ENCODE measurements around the gene B9D1.

The B9D1 gene

GRCh38 chr17:19311016-19311415 lies 51.5 kb downstream of the B9D1 start:
- no peak overlapping the region for H3K27ac ChIP-seq (ENCODE audit: low read length)
- ATAC-seq (ENCODE audit: insufficient read depth, low read depth): no peak

GRCh38 chr17:19310151-19310550 lies 52.4 kb downstream of the B9D1 start:
- ATAC-seq (ENCODE audit: insufficient read depth, low read depth): no peak
- no peak overlapping the region for H3K4me2 ChIP-seq (ENCODE audit: insufficient read depth, low read length)
- H3K36me3 ChIP-seq (ENCODE audit: insufficient read depth, low read length): no peaks in the 10 kb centered on the region
- H2AFZ ChIP-seq (ENCODE audit: low read depth, low read length): no peak overlapping the region
- TF ChIP-seq EZH2 (IDR thresholded peaks at IDR 0.05; ENCODE audit: borderline replicate concordance, low read depth, low read length, severe bottlenecking): no peak
- no peak for TF ChIP-seq CTCF (IDR thresholded peaks at IDR 0.05; ENCODE audit: borderline replicate concordance, extremely low read depth, low read length, poor library complexity, severe bottlenecking)
- H3K9me3 ChIP-seq (ENCODE audit: insufficient read depth, low read length, severe bottlenecking): no peaks in the 10 kb centered on the region
- no peaks in the 10 kb centered on the region for H3K79me2 ChIP-seq (ENCODE audit: insufficient read depth, low read length)
- no peak overlapping the region for H3K4me3 ChIP-seq (ENCODE audit: low read depth in 1 of 2, low read length in 2 of 2)
- H3K4me1 ChIP-seq (ENCODE audit: insufficient read depth, low read length): peaks cover 27% of the 10 kb centered on the region
- no peak overlapping the region for H3K27ac ChIP-seq (ENCODE audit: low read length)
- peaks cover 50% of the 10 kb centered on the region for H3K27me3 ChIP-seq (ENCODE audit: insufficient read depth, low read length, poor library complexity)
- no peak for DNase-seq
- peaks cover 49% of the 10 kb centered on the region for H4K20me1 ChIP-seq (ENCODE audit: insufficient read depth, low read length)
- H3K9ac ChIP-seq (ENCODE audit: low read depth, low read length): no peak overlapping the region

More at GRCh38 chr17:19311016-19311415, 51.5 kb downstream of the B9D1 start:
- no peaks in the 10 kb centered on the region for H3K9me3 ChIP-seq (ENCODE audit: insufficient read depth, low read length, severe bottlenecking)
- H3K9ac ChIP-seq (ENCODE audit: low read depth, low read length): no peak overlapping the region
- peaks cover 50% of the 10 kb centered on the region for H3K27me3 ChIP-seq (ENCODE audit: insufficient read depth, low read length, poor library complexity)
- peaks cover 19% of the 10 kb centered on the region for H3K4me1 ChIP-seq (ENCODE audit: insufficient read depth, low read length)
- DNase-seq: no peak
- H4K20me1 ChIP-seq (ENCODE audit: insufficient read depth, low read length): peaks cover 41% of the 10 kb centered on the region
- TF ChIP-seq CTCF (IDR thresholded peaks at IDR 0.05; ENCODE audit: borderline replicate concordance, extremely low read depth, low read length, poor library complexity, severe bottlenecking) (no peak), EZH2 (IDR thresholded peaks at IDR 0.05; ENCODE audit: borderline replicate concordance, low read depth, low read length, severe bottlenecking) (no peak)
- no peak overlapping the region for H3K4me2 ChIP-seq (ENCODE audit: insufficient read depth, low read length)
- no peak overlapping the region for H2AFZ ChIP-seq (ENCODE audit: low read depth, low read length)
- H3K79me2 ChIP-seq (ENCODE audit: insufficient read depth, low read length): no peaks in the 10 kb centered on the region
- no peaks in the 10 kb centered on the region for H3K36me3 ChIP-seq (ENCODE audit: insufficient read depth, low read length)
- H3K4me3 ChIP-seq (ENCODE audit: low read depth in 1 of 2, low read length in 2 of 2): no peak overlapping the region

- TF ChIP-seq CTCF (IDR thresholded peaks at IDR 0.05; ENCODE audit: borderline replicate concordance, extremely low read depth, low read length, poor library complexity, severe bottlenecking) (no peak), EZH2 (IDR thresholded peaks at IDR 0.05; ENCODE audit: borderline replicate concordance, low read depth, low read length, severe bottlenecking) (no peak)
- Histone ChIP-seq H3K4me3 (ENCODE audit: low read depth in 1 of 2, low read length in 2 of 2) (no peak overlapping the region), H4K20me1 (ENCODE audit: insufficient read depth, low read length) (peaks cover 50% of the 10 kb centered on the region)
Observed at GRCh38 chr17:19309701-19310100, 52.8 kb downstream of the B9D1 start.

GRCh38 chr17:19308398-19308797 lies 54.1 kb downstream of the B9D1 start:
- TF ChIP-seq CTCF (IDR thresholded peaks at IDR 0.05; ENCODE audit: borderline replicate concordance, extremely low read depth, low read length, poor library complexity, severe bottlenecking) (no peak), EZH2 (IDR thresholded peaks at IDR 0.05; ENCODE audit: borderline replicate concordance, low read depth, low read length, severe bottlenecking) (no peak)
- Histone ChIP-seq H3K36me3 (ENCODE audit: insufficient read depth, low read length) (no peaks in the 10 kb centered on the region), H3K4me2 (ENCODE audit: insufficient read depth, low read length) (no peak overlapping the region), H3K79me2 (ENCODE audit: insufficient read depth, low read length) (no peaks in the 10 kb centered on the region), H3K9ac (ENCODE audit: low read depth, low read length) (no peak overlapping the region), H3K27ac (ENCODE audit: low read length) (no peak overlapping the region), H3K27me3 (ENCODE audit: insufficient read depth, low read length, poor library complexity) (peaks cover 39% of the 10 kb centered on the region), H4K20me1 (ENCODE audit: insufficient read depth, low read length) (peaks cover 50% of the 10 kb centered on the region), H3K4me1 (ENCODE audit: insufficient read depth, low read length) (peaks cover 35% of the 10 kb centered on the region), H2AFZ (ENCODE audit: low read depth, low read length) (no peak overlapping the region), H3K9me3 (ENCODE audit: insufficient read depth, low read length, severe bottlenecking) (no peaks in the 10 kb centered on the region), H3K4me3 (ENCODE audit: low read depth in 1 of 2, low read length in 2 of 2) (no peak overlapping the region)
- DNase-seq: no peak
- no peak for ATAC-seq (ENCODE audit: insufficient read depth, low read depth)

More at GRCh38 chr17:19309701-19310100, 52.8 kb downstream of the B9D1 start:
- DNase-seq (no peak), ATAC-seq (ENCODE audit: insufficient read depth, low read depth) (no peak)
- H2AFZ ChIP-seq (ENCODE audit: low read depth, low read length): no peak overlapping the region
- peaks cover 50% of the 10 kb centered on the region for H3K27me3 ChIP-seq (ENCODE audit: insufficient read depth, low read length, poor library complexity)
- H3K9ac ChIP-seq (ENCODE audit: low read depth, low read length): no peak overlapping the region
- no peak overlapping the region for H3K4me2 ChIP-seq (ENCODE audit: insufficient read depth, low read length)
- no peaks in the 10 kb centered on the region for H3K79me2 ChIP-seq (ENCODE audit: insufficient read depth, low read length)
- H3K9me3 ChIP-seq (ENCODE audit: insufficient read depth, low read length, severe bottlenecking): no peaks in the 10 kb centered on the region
- no peaks in the 10 kb centered on the region for H3K36me3 ChIP-seq (ENCODE audit: insufficient read depth, low read length)
- peaks cover 32% of the 10 kb centered on the region for H3K4me1 ChIP-seq (ENCODE audit: insufficient read depth, low read length)
- no peak overlapping the region for H3K27ac ChIP-seq (ENCODE audit: low read length)
